NCI-H1417 treated with DMSO at 0.1 percent for 48 hours (cell line): Measurements from ENCODE around the gene APOOL.
"Not testable (repeated sequence)": the region's sequence is repeated elsewhere in the genome, so short reads cannot be mapped to it uniquely, and the experiment has no call there.

ENCODE experiments used
- DNase-seq: peaks from one replicate; lab custom pipeline; 2025; lab: John Stamatoyannopoulos, UW

Gene APOOL

GRCh38 chrX:85003655-85004244 is at the start of gene APOOL:
APOOL (plus strand) TSS chrX:85003877; CDS start chrX:85003913, 36 bp downstream.
- DNase-seq: peak; percentile 55

- DNase-seq: no peak
Observed at GRCh38 chrX:84956304-84956703, 47.4 kb upstream of the APOOL start.

GRCh38 chrX:84974803-84975202 is 28.9 kb upstream of the APOOL start:
- no peak for DNase-seq

GRCh38 chrX:84991739-84992138 is 11.9 kb upstream of the APOOL start:
- not testable (repeated sequence) for DNase-seq

- DNase-seq: no peak
Observed at GRCh38 chrX:84993150-84993549, 10.5 kb upstream of the APOOL start.

GRCh38 chrX:85001344-85001743 is 2.3 kb upstream of the APOOL start:
- DNase-seq: no peak

GRCh38 chrX:85004255-85004654 is 578 bp downstream of the APOOL start:
- no peak for DNase-seq

- no peak for DNase-seq
Observed at GRCh38 chrX:85012098-85012497, 8.4 kb downstream of the APOOL start.

GRCh38 chrX:85015351-85015750 is 11.7 kb downstream of the APOOL start:
- DNase-seq: not testable (repeated sequence)

GRCh38 chrX:85017721-85018120 is 14.0 kb downstream of the APOOL start:
- no peak for DNase-seq

GRCh38 chrX:85018471-85018870 is 14.8 kb downstream of the APOOL start:
- DNase-seq: no peak

GRCh38 chrX:85020216-85020615 is 16.5 kb downstream of the APOOL start:
- no peak for DNase-seq

GRCh38 chrX:85024044-85024443 is 20.4 kb downstream of the APOOL start:
- no peak for DNase-seq

GRCh38 chrX:85024562-85024961 is 20.9 kb downstream of the APOOL start:
- no peak for DNase-seq

- DNase-seq: no peak
Observed at GRCh38 chrX:85026170-85026569, 22.5 kb downstream of the APOOL start.

- DNase-seq: no peak
Observed at GRCh38 chrX:85029043-85029442, 25.4 kb downstream of the APOOL start.

- no peak for DNase-seq
Observed at GRCh38 chrX:85031505-85031904, 27.8 kb downstream of the APOOL start.

GRCh38 chrX:85037114-85037513 is 33.4 kb downstream of the APOOL start:
- no peak for DNase-seq

GRCh38 chrX:85051627-85052026 is 48.0 kb downstream of the APOOL start:
- DNase-seq: no peak

- no peak for DNase-seq
Observed at GRCh38 chrX:85052205-85052604, 48.5 kb downstream of the APOOL start.

- no peak for DNase-seq
Observed at GRCh38 chrX:85052636-85053343, 49.1 kb downstream of the APOOL start.

- no peak for DNase-seq
Observed at GRCh38 chrX:85065512-85066198, 62.0 kb downstream of the APOOL start.

GRCh38 chrX:85077247-85077646 is 73.6 kb downstream of the APOOL start:
- not testable (repeated sequence) for DNase-seq
